ENCODE measurements around the gene DNAH10. TPM values are rescaled to one million over a fixed set of nuclear protein-coding genes. Genes with fewer than 3 reads are reported as not detected.

The DNAH10 gene
- total RNA-seq, 4 donors from 2014 or later = under 0.01 to 1.7 (median 0.28) TPM

DNA sequence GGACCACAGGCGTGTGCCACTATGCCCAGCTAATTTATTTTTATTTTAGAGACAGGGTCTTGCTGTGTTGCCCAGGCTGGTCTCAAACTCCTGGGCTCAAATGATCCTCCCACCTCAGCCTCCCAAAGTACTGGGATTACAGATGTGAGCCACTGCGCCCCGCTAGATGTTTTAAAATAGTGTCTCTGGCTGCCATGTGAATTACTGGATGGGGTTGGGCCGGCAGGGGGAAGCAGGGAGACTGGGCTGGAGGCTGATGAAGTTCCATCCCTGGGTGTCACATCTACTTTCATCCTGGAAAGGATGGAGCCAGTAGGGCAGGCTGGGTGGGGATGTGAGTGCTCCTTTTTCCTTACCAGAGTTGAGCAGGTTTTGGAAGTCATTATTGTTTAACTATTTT is 46.1 kb downstream of the DNAH10 start:
- Histone ChIP-seq H3K36me3 (no peaks in the 10 kb centered on the region), H3K27me3 (no peaks in the 10 kb centered on the region), H3K4me1 (no peaks in the 10 kb centered on the region), H3K4me3 (no peak overlapping the region), H3K27ac (no peak overlapping the region), H3K9me3 (no peaks in the 10 kb centered on the region)
- DNase-seq = no peak
- TF ChIP-seq POLR2A (IDR thresholded peaks at IDR 0.05) = no peak
- TF ChIP-seq, protein P1, sequence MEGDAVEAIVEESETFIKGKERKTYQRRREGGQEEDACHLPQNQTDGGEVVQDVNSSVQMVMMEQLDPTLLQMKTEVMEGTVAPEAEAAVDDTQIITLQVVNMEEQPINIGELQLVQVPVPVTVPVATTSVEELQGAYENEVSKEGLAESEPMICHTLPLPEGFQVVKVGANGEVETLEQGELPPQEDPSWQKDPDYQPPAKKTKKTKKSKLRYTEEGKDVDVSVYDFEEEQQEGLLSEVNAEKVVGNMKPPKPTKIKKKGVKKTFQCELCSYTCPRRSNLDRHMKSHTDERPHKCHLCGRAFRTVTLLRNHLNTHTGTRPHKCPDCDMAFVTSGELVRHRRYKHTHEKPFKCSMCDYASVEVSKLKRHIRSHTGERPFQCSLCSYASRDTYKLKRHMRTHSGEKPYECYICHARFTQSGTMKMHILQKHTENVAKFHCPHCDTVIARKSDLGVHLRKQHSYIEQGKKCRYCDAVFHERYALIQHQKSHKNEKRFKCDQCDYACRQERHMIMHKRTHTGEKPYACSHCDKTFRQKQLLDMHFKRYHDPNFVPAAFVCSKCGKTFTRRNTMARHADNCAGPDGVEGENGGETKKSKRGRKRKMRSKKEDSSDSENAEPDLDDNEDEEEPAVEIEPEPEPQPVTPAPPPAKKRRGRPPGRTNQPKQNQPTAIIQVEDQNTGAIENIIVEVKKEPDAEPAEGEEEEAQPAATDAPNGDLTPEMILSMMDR (IDR thresholded peaks at IDR 0.05) = peak in 1 of 6 experiments; percentile 7

GRCh38 chr12:123813349-123813748 is 51.2 kb downstream of the DNAH10 start:
- Histone ChIP-seq H3K9me3 (no peaks in the 10 kb centered on the region), H3K36me3 (no peaks in the 10 kb centered on the region), H3K27ac (no peak overlapping the region), H3K4me3 (no peak overlapping the region), H3K27me3 (no peaks in the 10 kb centered on the region), H3K4me1 (no peaks in the 10 kb centered on the region)
- no peak for DNase-seq
- no peak for TF ChIP-seq POLR2A (IDR thresholded peaks at IDR 0.05)
- TF ChIP-seq, protein P1 (IDR thresholded peaks at IDR 0.05) = no peak

- no peak overlapping the region for H3K27ac ChIP-seq
- no peak for DNase-seq
- no peaks in the 10 kb centered on the region for H3K36me3 ChIP-seq
- no peaks in the 10 kb centered on the region for H3K4me1 ChIP-seq
- H3K27me3 ChIP-seq = no peaks in the 10 kb centered on the region
- no peak overlapping the region for H3K4me3 ChIP-seq
- no peaks in the 10 kb centered on the region for H3K9me3 ChIP-seq
- TF ChIP-seq, protein P1 (IDR thresholded peaks at IDR 0.05) = no peak
These were observed 53.9 kb downstream of the DNAH10 start for GRCh38 chr12:123815968-123816367.

DNA sequence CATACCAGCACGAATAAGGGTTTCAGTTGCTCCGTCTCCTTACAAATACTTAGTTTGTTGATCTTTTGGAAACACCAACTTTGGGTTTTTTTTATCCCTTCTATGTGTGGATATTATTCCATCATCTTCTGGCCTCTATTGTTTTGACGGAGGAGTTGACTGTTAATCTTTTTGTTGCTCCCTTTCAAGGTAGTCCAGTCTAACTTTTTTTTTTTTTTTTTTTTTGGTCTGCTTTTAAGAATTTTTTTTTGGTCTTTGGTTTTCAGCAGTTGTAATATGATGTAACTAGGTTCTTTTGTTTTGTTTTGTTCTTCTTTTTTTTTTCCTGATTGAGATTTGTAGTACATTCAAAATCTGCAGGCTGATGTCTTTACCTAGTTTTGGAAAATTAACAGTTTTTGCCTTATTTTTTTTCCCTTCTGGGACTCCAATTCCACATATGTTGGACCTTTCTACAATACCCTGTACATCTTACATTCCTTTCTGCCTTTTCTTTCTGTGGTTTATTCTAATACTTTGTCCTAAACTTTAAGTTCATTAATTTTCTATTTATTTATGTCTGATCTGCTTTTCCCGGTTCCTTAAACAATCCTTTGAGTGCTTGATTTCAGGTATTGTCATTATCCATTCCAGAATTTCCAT is 54.9 kb downstream of the DNAH10 start:
- DNase-seq = no peak
- no peak overlapping the region for H3K27ac ChIP-seq

GRCh38 chr12:123822804-123823203 is 60.7 kb downstream of the DNAH10 start:
- Histone ChIP-seq H3K36me3 (no peaks in the 10 kb centered on the region), H3K27me3 (no peaks in the 10 kb centered on the region), H3K4me1 (no peaks in the 10 kb centered on the region), H3K9me3 (no peaks in the 10 kb centered on the region), H3K27ac (no peak overlapping the region), H3K4me3 (no peak overlapping the region)
- TF ChIP-seq, protein P1 (IDR thresholded peaks at IDR 0.05) = no peak
- no peak for TF ChIP-seq POLR2A (IDR thresholded peaks at IDR 0.05)
- no peak for DNase-seq

More for the DNA sequence above, 54.9 kb downstream of the DNAH10 start:
- no peak for TF ChIP-seq POLR2A (IDR thresholded peaks at IDR 0.05)
- TF ChIP-seq, protein P1 (IDR thresholded peaks at IDR 0.05) = no peak
- no peak overlapping the region for H3K4me3 ChIP-seq
- H3K27me3 ChIP-seq = no peaks in the 10 kb centered on the region
- H3K9me3 ChIP-seq = no peaks in the 10 kb centered on the region
- no peaks in the 10 kb centered on the region for H3K36me3 ChIP-seq
- H3K4me1 ChIP-seq = no peaks in the 10 kb centered on the region

DNA sequence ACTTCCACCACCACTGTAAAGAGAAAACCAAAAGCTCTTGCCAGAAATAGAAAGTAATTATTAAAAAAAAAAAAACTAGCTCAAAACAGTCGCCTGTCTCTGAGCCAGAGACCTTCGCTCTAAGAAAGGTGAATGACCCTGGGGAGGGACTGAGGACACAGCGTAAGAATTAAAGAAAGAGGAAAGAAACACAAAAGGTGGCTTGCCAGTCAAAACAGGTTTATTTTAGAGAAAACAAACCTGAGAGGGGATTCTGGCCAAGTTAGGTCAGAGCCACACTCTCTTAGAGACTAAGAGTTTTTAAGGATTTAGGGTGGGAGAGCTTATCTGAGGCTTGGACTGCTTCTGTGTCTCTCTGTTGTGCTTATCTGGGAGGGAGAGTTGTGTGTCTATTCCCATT is 66.0 kb downstream of the DNAH10 start:
- no peak for TF ChIP-seq POLR2A (IDR thresholded peaks at IDR 0.05)
- TF ChIP-seq, protein P1 (IDR thresholded peaks at IDR 0.05) = no peak
- no peaks in the 10 kb centered on the region for H3K36me3 ChIP-seq
- no peak for DNase-seq
- no peaks in the 10 kb centered on the region for H3K4me1 ChIP-seq
- no peaks in the 10 kb centered on the region for H3K27me3 ChIP-seq
- no peak overlapping the region for H3K4me3 ChIP-seq
- no peaks in the 10 kb centered on the region for H3K9me3 ChIP-seq
- no peak overlapping the region for H3K27ac ChIP-seq
